IMR-90 (cell line): ENCODE data around the gene MALRD1. TPM values are rescaled to one million over a fixed set of nuclear protein-coding genes. Genes with fewer than 3 reads are reported as not detected.

ENCODE experiments used
- ATAC-seq: fragments of 200-7000 bp; cut with Tn5 transposase; 2 replicates; pipeline ENCODE4 v1.9.1; 2020; ENCODE audit warnings: low read depth, mild to moderate bottlenecking, moderate library complexity
- BruUV-seq: library from RNA; stranded (reverse); fragments of 400-500 nt; replicated peaks from 2 replicates; lab custom pipeline; 2021; lab: Mats Ljungman, UMichigan
- CTCF ChIA-PET: fragments of 300-600 bp; formaldehyde crosslinking; extraction: SDS; loops from one replicate; lab custom pipeline; 2021; ENCODE audit warnings: antibody characterized with exemption; lab: Yijun Ruan, JAX
- POLR2A ChIA-PET: fragments of 300-600 bp; sonication (Branson Sonifier 250); formaldehyde crosslinking; loops from one replicate; lab custom pipeline; 2022; ENCODE audit warnings: antibody characterized with exemption; ENCODE audit not compliant: unreplicated experiment; lab: Charles Lee
- DNase-seq: peaks from one replicate; pipeline ENCODE4 v3.0.0; 2013
- H2AFZ ChIP-seq: replicated peaks from 2 replicates; pipeline ENCODE3; 2013; ENCODE audit warnings: low read length, mild to moderate bottlenecking; ENCODE audit not compliant: poor library complexity
- H2AK5ac ChIP-seq: 2 replicates; pipeline ENCODE4 v1.6.1; 2013; ENCODE audit warnings: low read depth, low read length, inconsistent platforms
- H2AK9ac ChIP-seq: replicated peaks from 2 replicates; pipeline ENCODE3; 2013; ENCODE audit warnings: mild to moderate bottlenecking, low read depth, low read length, moderate library complexity; ENCODE audit not compliant: poor library complexity
- H2BK120ac ChIP-seq: 2 replicates; pipeline ENCODE4 v1.6.1; 2013; ENCODE audit warnings: low read depth, low read length, inconsistent platforms
- H2BK15ac ChIP-seq: 3 replicates; pipeline ENCODE4 v1.6.1; 2013; ENCODE audit warnings: low read depth, low read length, inconsistent platforms
- H2BK20ac ChIP-seq: 2 replicates; pipeline ENCODE4 v1.6.1; 2013; ENCODE audit warnings: low read depth, mild to moderate bottlenecking, inconsistent platforms, low read length, moderate library complexity
- H2BK5ac ChIP-seq: 2 replicates; pipeline ENCODE4 v1.6.1; 2013; ENCODE audit warnings: mild to moderate bottlenecking, low read depth, low read length, inconsistent platforms; ENCODE audit not compliant: poor library complexity, severe bottlenecking
- H3K14ac ChIP-seq: replicated peaks from 2 replicates; pipeline ENCODE4 v1.6.1; 2013; ENCODE audit warnings: low read depth, low read length, inconsistent platforms
- H3K18ac ChIP-seq: 2 replicates; pipeline ENCODE4 v1.6.1; 2013; ENCODE audit warnings: low read depth, low read length, control low read depth
- H3K23ac ChIP-seq: 2 replicates; pipeline ENCODE4 v1.6.1; 2013; ENCODE audit warnings: low read depth, low read length, inconsistent platforms
- H3K27ac ChIP-seq: 2 replicates; pipeline ENCODE4 v1.5.1; 2013; ENCODE audit warnings: mild to moderate bottlenecking, control low read depth, low read length; ENCODE audit not compliant: insufficient read depth
- H3K27me3 ChIP-seq: 2 replicates; pipeline ENCODE4 v1.6.1; 2013; ENCODE audit warnings: low read length; ENCODE audit not compliant: control insufficient read depth, insufficient read depth
- H3K36me3 ChIP-seq: 2 replicates; pipeline ENCODE4 v1.6.1; 2013; ENCODE audit warnings: low read length, mixed read lengths; ENCODE audit not compliant: control insufficient read depth, insufficient read depth
- H3K4ac ChIP-seq: 2 replicates; pipeline ENCODE4 v1.6.1; 2013; ENCODE audit warnings: low read depth, low read length, inconsistent platforms
- H3K4me1 ChIP-seq: 2 replicates; pipeline ENCODE4 v1.6.1; 2013; ENCODE audit warnings: low read length, mixed read lengths; ENCODE audit not compliant: control insufficient read depth, insufficient read depth
- H3K4me2 ChIP-seq: 2 replicates; pipeline ENCODE4 v1.6.1; 2013; ENCODE audit warnings: low read depth, mild to moderate bottlenecking, control low read depth, low read length, moderate library complexity
- H3K4me3 ChIP-seq: 2 replicates; pipeline ENCODE4 v1.5.1; 2013; ENCODE audit warnings: low read depth, mild to moderate bottlenecking, control low read depth, low read length, moderate library complexity; ENCODE audit not compliant: insufficient read depth
- H3K56ac ChIP-seq: 2 replicates; pipeline ENCODE4 v1.6.1; 2013; ENCODE audit warnings: low read length, inconsistent platforms; ENCODE audit not compliant: insufficient read depth; ENCODE audit errors: extremely low read depth
- H3K79me1 ChIP-seq, 2 experiments: 2 replicates each; pipeline ENCODE4 v1.6.1; 2013; ENCODE audit warnings: low read length in 2 of 2, inconsistent platforms in 1 of 2, low read depth in 1 of 2
- H3K9ac ChIP-seq: 2 replicates; pipeline ENCODE4 v1.6.1; 2013; ENCODE audit warnings: low read depth, low read length, control low read depth
- H3K9me1 ChIP-seq: 2 replicates; pipeline ENCODE4 v1.6.1; 2013; ENCODE audit warnings: low read length, inconsistent platforms; ENCODE audit not compliant: insufficient read depth
- H3K9me3 ChIP-seq: 2 replicates; pipeline ENCODE4 v1.6.1; 2013; ENCODE audit warnings: low read length; ENCODE audit not compliant: control insufficient read depth, insufficient read depth
- H4K20me1 ChIP-seq: 2 replicates; pipeline ENCODE4 v1.6.1; 2013; ENCODE audit warnings: low read length, inconsistent platforms; ENCODE audit not compliant: insufficient read depth
- H4K5ac ChIP-seq: 2 replicates; pipeline ENCODE4 v1.6.1; 2013; ENCODE audit warnings: mild to moderate bottlenecking, low read depth, low read length, control low read depth
- H4K8ac ChIP-seq, 2 experiments: 2 replicates each; pipeline ENCODE4 v1.6.1; 2013; ENCODE audit warnings: low read depth in 2 of 2, low read length in 2 of 2, control low read depth in 1 of 2, inconsistent platforms in 1 of 2
- H4K91ac ChIP-seq: 2 replicates; pipeline ENCODE4 v1.6.1; 2013; ENCODE audit warnings: low read depth, low read length, inconsistent platforms; ENCODE audit not compliant: insufficient read depth
- CEBPB ChIP-seq: IDR thresholded peaks from 2 replicates; pipeline ENCODE4 v1.6.1; 2012; ENCODE audit warnings: low read depth, low read length, improper control_type of control experiment
- FOS ChIP-seq: fragments of 150-350 bp; IDR thresholded peaks from 2 replicates; pipeline ENCODE4 v1.6.1; 2016; ENCODE audit warnings: low read depth, low read length
- MAFK ChIP-seq: IDR thresholded peaks from 2 replicates; pipeline ENCODE4 v1.6.1; 2012; ENCODE audit warnings: low read depth, low read length, improper control_type of control experiment
- MAZ ChIP-seq: IDR thresholded peaks from 2 replicates; pipeline ENCODE4 v1.6.1; 2012; ENCODE audit warnings: low read depth, mild to moderate bottlenecking, low read length, improper control_type of control experiment, moderate library complexity, borderline replicate concordance
- MXI1 ChIP-seq: IDR thresholded peaks from 2 replicates; pipeline ENCODE4 v1.6.1; 2012; ENCODE audit warnings: low read depth, mild to moderate bottlenecking, low read length, moderate library complexity, borderline replicate concordance
- NFE2L2 ChIP-seq: fragments of 150-350 bp; IDR thresholded peaks from 2 replicates; pipeline ENCODE4 v1.6.1; 2016; ENCODE audit warnings: low read depth, mild to moderate bottlenecking, low read length
- RFX5 ChIP-seq: IDR thresholded peaks from 2 replicates; pipeline ENCODE4 v1.8.0; 2012; ENCODE audit warnings: low read depth, mild to moderate bottlenecking, low read length, moderate library complexity
- SMC3 ChIP-seq: fragments of 150-350 bp; IDR thresholded peaks from 2 replicates; pipeline ENCODE4 v1.6.1; 2016; ENCODE audit warnings: low read depth, mild to moderate bottlenecking, antibody characterized with exemption, low read length, moderate library complexity
- WGBS, 2 experiments: methylation state at CpG; one replicate each; pipeline versions ENCODE4 v1.1.5 to v1.1.7; 2013; ENCODE audit warnings: missing lambda C conversion rate in 2 of 2; ENCODE audit not compliant: insufficient read length in 1 of 2; ENCODE audit errors: extremely low coverage in 2 of 2; 5-methylcytosine and 5-hydroxymethylcytosine counted together
- dilution Hi-C: fragments of 300-500 bp; cut with HindIII; formaldehyde crosslinking; loops from one replicate; pipeline ENCODE4 v1.14.3; 2018; ENCODE audit warnings: low sequenced_read_pairs; ENCODE audit not compliant: unreplicated experiment
- in situ Hi-C: fragments of 300-500 bp; cut with MboI; formaldehyde crosslinking; loops from 3 replicates; pipeline ENCODE4 v1.14.3; 2019; ENCODE audit warnings: low sequenced_read_pairs, inconsistent platforms, mixed read lengths
- intact Hi-C: fragments of 100-400 bp; cut with micrococcal nuclease; formaldehyde crosslinking; loops from 2 replicates; pipeline ENCODE4 v1.10.0; 2022
- polyA plus RNA-seq, 3 experiments: library from polyadenylated mRNA; depleted of rRNA; stranded (reverse); fragments of >200 nt; gene quantifications; 2 replicates each; pipeline ENCODE4 v1.2.3, GENCODE V29; 2012; ENCODE audit warnings: low replicate concordance in 1 of 3
- total RNA-seq: library from RNA; depleted of rRNA; stranded (reverse); fragments of >200 nt; gene quantifications from 2 replicates; pipeline ENCODE4 v1.2.3, GENCODE V29; 2012
- TF ChIP-seq, protein P1 (sequence below): fragments of 150-350 bp; IDR thresholded peaks from 2 replicates; pipeline ENCODE4 v1.6.1; 2016; ENCODE audit warnings: low read depth, mild to moderate bottlenecking, low read length, moderate library complexity, borderline replicate concordance

Gene MALRD1
- total and polyA plus RNA-seq, 2 of the 4 experiments (the other 2 are of a cell fraction), result 0.34 to 1.1 TPM

GRCh38 chr10:19728964-19729363, 680.4 kb downstream of the MALRD1 start:
- Histone ChIP-seq H2AFZ (no peak overlapping the region), H3K79me1 (no peaks in the 10 kb centered on the region), H3K23ac (no peak overlapping the region), H3K4ac (no peak overlapping the region), H3K4me1 (peaks cover 2% of the 10 kb centered on the region), H3K4me3 (no peak overlapping the region), H3K36me3 (no peaks in the 10 kb centered on the region), H2AK9ac (no peak overlapping the region), H2AK5ac (no peak overlapping the region), H4K91ac (no peak overlapping the region), H2BK5ac (no peak overlapping the region), H2BK15ac (no peak overlapping the region), H3K9ac (no peak overlapping the region), H2BK120ac (no peak overlapping the region), H3K27me3 (no peaks in the 10 kb centered on the region), H2BK20ac (no peak overlapping the region), H3K4me2 (no peak overlapping the region), H4K5ac (no peak overlapping the region), H3K56ac (no peak overlapping the region), H3K9me1 (no peaks in the 10 kb centered on the region; the same call in 1 of the 2 replicates), H3K9me3 (no peaks in the 10 kb centered on the region), H4K20me1 (no peaks in the 10 kb centered on the region), H3K27ac (no peak overlapping the region), H3K18ac (no peak overlapping the region), H4K8ac (no peak overlapping the region), H3K14ac (no peak overlapping the region)
- DNase-seq (no peak), ATAC-seq (no peak)
- in situ Hi-C loops, result no loop called here
- intact Hi-C loops, result no loop called here
- CTCF ChIA-PET, result no interaction called here
- BruUV-seq, result no TSS peak
- dilution Hi-C loops, result no loop called here
- POLR2A ChIA-PET, result no interaction called here
- WGBS, 2 experiments, result no CpG with 5 or more reads among the region's 2 CpGs
- TF ChIP-seq MAFK (no peak), MXI1 (no peak), CEBPB (no peak), SMC3 (no peak), MAZ (no peak), RFX5 (no peak), FOS (no peak), NFE2L2 (no peak)
- TF ChIP-seq, protein P1, sequence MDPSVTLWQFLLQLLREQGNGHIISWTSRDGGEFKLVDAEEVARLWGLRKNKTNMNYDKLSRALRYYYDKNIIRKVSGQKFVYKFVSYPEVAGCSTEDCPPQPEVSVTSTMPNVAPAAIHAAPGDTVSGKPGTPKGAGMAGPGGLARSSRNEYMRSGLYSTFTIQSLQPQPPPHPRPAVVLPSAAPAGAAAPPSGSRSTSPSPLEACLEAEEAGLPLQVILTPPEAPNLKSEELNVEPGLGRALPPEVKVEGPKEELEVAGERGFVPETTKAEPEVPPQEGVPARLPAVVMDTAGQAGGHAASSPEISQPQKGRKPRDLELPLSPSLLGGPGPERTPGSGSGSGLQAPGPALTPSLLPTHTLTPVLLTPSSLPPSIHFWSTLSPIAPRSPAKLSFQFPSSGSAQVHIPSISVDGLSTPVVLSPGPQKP, result no peak
